GM18499 (cell line): Measurements from ENCODE around the gene SPATS2L.

ENCODE experiments used
- ATAC-seq: cut with Tn5 transposase; IDR thresholded peaks from one replicate; pipeline ENCODE4 v1.9.1; 2021; ENCODE audit warnings: moderate number of reproducible peaks; ENCODE audit not compliant: insufficient read depth, unreplicated experiment

The SPATS2L gene

DNA sequence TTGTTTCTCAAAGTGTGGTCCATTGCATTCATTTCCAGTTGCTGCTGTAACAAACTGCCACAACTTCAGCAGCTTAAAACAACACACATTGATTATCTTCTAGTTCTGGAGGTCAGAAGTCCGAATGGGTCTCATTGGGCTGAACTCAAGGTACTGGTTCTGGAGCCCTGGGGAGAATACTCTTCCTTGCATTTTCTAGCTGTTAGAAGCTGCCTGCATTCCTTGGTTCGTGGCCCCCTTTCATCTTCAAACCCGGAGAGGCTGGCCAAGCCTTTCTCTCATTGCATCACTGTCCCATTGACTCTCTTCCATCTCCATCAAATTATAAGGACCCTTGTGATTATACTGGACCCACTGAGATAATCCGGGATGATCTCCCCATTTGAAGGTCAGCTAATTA is 98.1 kb downstream of the SPATS2L start:
- ATAC-seq, result no peak

DNA sequence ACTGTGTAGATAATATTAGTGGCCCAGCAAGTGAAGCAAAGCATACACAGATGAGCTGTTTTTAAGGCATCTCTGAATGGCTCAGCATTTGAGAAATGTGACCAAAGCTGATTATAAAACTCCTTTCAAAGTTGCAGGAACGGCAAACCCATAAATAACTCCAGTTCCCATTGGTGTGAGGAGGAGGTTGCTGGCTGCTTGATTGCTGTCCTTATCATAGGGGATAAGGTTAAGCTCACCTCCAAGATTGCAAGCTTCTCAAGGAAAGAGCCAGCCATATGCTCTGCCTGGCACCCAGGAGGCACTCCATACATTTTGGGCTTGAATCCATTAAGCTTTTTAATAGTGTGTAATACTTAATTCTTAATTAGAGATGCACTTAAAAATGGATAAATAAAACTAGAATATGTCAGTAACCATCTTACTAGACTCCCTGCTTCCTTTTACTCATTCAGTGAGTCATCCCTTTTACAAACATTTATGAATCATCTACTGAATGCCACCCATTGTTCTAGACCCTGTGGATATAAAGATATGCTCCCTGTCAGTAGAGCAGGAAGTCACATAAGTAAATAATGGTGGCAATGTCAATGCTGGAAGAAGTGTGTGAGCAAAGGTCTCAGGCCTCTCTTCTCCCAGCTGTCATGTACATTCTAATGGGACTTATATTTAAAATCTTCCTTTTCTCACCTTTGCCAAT is 99.3 kb downstream of the SPATS2L start:
- ATAC-seq, result no peak

DNA sequence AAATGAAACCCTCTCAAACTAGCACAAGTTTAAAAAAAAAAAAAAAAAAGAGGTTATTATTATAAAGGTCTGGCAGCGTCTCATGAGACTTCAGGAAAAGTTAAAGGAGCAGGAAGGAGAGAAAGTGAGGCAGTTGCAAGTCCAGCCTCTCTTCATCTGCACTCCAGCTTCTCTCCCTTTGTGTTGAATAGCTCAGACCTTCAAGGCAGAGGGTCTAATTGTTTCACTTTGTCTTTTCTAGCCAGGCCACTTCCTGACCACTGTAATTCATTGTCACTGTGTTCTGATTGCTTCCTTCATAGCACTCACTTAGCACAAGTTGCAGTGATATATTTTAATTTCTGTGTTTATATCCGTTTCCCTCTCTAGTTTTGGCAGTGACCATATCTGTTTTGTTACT is 99.9 kb downstream of the SPATS2L start:
- no peak for ATAC-seq

DNA sequence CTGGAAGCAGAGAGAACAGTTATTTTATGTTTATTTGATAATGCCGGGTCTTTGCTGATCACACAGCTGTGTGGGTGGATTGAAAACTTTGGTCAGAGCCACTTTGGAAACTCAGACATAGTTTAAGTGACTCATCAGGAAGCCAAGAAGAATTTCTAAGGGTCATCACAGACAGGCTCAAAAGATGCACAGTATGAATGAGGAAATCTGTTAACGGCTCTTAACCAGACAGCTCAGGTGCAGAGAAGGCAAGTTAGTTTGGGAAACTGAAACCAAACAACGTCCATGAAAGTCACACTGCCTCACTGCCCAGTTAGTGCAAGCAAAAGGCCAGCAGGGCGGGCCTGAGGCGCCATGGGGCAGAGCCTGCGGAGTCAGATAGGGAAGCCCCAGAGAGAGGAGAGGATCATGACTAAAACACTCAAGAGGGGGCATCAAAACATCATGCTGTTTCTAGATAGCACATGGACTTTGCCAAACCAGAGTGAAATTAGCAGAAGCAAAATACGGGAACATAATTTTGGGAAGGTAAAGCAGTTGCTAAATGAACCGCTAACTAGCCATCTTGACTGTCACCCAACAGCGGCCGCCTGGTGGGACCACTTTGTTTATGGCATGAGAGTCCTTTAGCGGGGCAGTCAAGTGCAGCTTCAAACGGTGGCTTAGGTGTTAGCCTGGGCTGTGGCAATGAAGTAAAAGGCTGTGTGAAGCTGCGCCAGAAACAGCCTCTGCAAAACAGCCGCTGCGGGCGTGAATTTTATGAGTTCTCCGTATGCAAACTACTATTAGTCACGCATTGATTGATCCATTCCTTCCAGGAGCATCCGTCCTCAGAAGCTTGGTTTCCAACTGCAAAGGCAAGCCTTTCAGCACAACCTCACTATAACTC is 102.2 kb downstream of the SPATS2L start:
- ATAC-seq, result no peak

DNA sequence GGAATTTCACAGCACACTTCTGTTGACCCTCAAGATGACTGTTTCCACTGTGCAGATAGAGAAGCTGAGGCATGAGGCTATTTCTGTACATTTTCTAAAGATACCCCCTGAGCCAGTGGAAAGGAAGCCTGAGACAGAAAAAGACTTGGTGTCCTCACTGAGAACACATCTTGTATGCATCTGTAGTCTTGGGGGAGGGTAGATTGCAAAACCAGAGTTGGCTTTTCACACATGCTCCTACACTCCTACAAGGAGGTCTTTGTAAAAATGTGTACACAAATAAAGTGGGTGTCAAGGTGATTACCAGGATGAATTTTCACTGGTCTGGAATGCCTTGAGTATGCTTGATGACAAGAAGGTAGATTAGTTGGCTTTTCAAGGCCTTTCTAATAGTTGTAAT is 105.3 kb downstream of the SPATS2L start:
- ATAC-seq, result no peak

DNA sequence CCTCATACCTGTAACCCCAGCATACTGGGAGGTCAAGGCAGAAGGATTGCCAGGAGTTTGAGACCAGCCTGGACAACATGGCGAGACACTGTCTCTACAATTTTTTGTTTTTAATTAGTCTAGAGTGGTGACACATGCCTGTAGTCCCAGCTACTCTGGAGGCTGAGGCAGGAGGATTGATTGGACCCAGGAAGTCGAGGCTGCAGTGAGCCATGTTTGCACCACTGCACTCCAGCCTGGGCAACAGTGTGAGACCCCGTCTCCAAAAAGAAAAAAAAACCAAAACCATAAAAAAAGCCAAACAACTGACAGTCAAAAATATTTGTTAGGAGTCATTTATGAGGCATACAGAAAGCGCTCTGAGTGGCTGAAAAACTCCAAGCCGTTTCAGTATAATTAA is 107.9 kb downstream of the SPATS2L start:
- no peak for ATAC-seq

DNA sequence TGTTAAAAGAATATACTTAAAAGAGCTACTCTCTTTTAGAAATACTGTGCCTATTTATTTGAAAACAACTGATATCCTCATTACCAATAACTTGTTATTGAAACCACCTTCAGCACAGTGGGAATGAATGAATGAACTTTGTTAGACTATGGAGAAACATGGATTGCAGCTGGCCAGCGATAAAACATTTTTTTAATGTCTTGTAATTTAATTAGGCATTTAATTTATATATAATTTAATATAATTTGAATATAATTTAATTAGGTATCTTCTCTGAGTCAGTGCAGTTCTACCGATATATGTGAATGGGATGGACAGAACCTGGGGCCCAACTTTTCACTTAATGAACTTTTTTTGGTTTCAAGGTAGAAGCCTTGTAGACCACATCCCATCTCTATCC is 109.0 kb downstream of the SPATS2L start:
- no peak for ATAC-seq

DNA sequence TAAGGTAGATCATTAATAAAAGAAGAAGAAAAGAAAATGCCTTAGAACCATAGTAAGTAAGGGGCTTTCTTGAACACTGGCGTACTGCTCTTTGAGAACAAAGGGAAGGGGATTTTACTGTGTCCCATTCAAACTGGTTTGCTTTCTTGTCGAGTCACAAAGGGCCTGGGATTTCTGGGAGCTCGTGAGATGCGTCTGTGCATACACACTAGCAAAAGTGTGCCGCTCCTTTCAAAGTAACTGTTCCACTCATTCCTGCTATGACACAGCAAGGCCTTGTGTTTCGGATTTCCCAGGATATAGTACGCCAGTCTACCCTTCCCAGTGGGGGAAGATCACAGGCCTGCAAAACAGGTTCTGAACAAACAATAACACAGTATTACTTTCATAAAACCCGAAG is 110.4 kb downstream of the SPATS2L start:
- no peak for ATAC-seq

DNA sequence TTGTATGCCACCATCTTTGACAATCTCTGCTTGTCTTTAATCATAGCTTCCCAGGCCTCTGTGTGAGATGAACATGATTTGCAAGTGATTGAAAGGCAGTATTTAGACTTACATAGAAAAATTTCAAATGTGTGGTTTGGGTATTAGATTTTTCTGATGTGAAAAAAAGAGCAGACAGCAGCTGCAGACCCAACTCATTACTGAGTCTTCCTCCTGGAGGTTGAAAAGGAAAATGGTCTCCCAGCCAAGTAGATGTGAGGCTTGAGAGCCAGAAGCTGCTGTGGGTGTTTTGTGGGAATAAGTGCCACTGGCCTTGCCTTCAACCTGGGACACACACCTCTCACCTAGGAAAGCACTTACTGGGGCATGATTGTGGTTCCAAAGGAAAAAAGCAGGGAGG is 110.9 kb downstream of the SPATS2L start:
- ATAC-seq, result no peak

DNA sequence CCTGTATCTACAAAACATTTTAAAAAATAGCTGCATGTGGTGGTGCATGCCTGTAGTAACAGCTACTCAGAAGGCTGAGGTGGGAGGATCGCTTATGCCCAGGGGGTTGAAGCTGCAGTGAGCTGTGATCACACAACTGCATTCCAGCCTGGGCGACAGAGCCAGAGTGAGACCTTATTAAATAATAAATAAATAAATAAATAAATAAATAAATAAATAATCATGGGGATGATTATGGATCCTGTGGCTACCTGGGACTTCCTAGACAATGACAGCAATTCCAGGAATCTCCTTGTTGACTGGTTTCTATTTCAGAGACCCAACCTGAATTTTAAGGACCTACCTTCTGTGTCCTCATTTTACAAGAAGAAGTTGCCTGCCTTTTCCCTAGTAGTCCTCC is 111.9 kb downstream of the SPATS2L start:
- no peak for ATAC-seq

DNA sequence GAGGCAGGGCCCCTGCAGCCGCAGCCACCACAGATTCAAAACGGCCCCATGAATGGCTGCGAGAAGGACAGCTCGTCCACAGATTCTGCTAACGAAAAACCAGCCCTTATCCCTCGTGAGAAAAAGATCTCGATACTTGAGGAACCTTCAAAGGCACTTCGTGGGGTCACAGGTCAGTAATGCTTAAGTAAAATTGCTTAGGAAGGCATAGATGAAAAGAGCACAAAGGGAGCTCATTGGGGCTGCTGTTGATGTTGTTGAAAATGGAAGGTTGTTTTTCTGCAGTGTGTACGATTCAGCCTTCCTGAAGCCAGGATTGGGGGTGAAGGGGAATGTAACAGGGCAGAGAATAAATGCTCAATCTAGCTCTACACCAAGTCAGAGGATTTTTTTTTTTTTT is 112.8 kb downstream of the SPATS2L start:
- ATAC-seq, result no peak

DNA sequence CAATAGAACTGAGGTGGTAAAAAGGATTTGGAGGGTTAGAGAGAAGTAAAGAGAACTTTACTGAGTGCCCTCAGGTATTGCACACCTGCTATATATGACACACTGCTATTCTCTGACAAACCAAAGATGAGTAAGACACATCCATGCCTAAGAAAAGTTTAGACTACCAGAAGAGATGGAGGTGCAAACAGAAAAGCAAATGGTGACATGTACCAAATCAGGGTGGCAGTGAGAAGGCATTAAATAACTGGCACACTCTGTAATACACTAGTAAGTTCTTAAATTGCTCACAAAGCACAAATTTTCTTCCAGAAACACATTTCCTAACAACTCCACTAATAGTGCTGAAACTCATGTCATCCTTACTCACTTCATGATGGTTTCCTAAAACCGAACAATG is 114.8 kb downstream of the SPATS2L start:
- ATAC-seq, result no peak

DNA sequence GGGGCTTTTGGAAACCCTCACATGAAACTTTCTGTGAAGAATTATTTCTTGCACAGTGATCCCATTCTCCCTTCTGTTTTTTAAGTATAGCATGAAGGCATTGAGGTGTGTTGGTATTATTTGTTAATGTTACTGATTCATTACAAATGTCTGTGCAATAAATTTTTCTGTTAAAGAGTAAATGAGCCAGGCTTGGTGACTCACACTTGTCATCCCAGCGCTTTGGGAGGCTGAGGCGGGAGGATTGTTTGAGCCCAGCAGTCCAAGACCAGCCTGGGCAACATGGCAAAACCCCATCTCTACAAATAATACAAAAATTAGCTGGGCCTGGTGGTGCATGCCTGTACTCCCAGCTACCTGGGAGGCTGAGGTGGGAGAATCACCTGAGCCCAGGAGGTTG is 115.6 kb downstream of the SPATS2L start:
- ATAC-seq, result no peak

DNA sequence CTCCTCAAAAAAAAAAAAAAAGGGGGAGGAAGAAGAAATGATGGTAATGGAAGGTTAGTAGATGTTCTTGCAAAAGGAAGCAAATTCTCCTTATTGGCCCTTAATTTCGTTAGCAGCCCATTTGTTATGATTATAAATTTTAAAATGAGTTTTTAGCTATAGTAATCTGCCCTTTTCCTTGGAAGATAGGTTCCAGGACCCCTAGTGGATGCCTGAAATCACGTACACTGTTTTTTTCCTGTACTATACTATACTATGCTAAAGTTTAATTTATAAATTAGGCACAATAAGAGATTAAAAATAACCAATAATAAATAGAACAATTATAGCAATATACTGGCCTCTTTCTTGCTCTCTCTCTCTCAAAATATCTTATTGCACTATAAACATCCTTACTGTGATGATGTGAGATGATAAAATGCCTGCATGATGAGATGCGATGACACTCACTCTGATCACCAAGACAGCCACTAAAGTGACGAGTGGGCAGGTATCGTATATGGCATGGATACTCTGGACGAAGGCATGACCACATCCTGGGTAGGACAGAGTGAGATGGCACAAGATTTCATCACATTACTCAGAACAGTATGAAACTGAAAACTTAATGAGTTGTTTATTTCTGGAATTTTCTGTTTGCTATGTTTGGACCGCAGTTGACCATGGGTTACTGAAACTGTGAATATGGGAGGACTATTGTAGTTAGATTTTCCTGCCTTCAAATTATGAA is 116.2 kb downstream of the SPATS2L start:
- ATAC-seq, result no peak

DNA sequence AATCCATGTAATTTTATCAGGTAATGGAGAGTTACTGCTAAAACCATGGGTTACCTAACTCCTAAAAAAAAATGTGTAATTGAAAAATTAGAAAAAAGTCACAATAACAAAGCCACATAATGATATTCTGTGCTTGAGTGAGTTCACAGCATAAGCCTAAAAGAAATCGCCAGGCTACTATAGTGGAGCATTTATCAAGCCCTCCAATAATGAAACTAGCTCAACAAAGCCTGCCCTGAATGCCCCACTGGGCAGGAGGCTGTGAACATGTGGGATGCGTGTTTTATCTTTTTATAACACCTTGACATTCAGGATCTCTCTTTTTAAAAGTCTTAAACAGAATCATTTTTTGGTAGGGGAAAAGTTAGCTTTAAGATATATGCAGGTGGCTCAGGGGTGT is 117.0 kb downstream of the SPATS2L start:
- ATAC-seq, result no peak

DNA sequence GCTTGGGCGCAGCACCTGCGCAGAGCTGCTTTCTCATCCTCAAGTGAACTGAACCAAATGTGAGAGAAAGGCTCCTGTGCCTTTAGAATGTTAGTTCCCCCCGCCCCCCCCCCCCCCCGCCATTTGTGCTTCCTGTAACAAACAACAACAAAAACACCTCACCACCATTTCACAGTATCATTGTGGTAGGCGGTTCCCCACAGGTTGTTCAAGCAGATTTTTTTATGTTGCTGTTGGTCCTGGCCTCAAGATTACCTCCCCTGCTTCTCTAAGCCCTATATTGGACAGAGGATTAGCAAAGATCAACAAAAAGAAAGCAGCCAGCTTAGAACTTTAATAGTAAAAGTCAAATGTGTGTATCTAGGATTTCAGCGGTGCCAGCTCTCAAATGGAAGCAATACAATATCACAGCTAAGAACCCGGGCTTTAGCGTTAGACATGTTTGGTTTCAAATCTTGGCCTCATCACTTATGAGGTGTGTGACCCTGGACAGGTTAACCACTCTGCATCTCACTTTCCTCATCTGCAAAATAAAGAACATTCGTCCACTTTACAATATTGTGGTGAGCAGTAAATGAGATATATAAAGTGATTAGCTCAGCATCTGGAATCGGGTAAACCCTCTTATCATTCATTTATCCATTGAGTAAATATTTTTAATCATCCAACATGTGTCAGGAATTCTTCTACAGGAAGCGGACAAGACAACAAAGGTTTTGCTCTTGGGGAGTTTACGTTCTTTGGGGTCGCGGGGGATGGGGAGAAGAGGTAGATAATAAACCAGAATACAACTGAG is 118.7 kb downstream of the SPATS2L start:
- ATAC-seq, result no peak

DNA sequence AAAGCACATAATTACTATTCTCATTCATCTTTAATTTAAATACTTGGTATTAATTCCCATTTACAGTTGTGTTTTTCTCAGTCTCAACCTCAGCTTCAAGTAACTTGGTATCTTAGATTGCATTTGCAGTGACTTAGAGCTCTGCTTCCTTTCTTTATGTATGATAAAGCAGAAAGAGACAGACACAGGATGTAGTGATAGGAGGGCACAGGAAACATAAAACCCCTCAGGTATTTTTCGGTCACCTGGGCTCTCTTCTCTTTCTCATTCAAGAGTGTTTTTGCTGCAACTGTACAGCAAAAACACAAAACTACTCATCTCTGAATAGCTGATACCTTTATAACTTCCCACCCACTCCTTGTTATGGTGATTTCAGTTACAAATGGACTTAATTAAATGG is 120.3 kb downstream of the SPATS2L start:
- no peak for ATAC-seq

DNA sequence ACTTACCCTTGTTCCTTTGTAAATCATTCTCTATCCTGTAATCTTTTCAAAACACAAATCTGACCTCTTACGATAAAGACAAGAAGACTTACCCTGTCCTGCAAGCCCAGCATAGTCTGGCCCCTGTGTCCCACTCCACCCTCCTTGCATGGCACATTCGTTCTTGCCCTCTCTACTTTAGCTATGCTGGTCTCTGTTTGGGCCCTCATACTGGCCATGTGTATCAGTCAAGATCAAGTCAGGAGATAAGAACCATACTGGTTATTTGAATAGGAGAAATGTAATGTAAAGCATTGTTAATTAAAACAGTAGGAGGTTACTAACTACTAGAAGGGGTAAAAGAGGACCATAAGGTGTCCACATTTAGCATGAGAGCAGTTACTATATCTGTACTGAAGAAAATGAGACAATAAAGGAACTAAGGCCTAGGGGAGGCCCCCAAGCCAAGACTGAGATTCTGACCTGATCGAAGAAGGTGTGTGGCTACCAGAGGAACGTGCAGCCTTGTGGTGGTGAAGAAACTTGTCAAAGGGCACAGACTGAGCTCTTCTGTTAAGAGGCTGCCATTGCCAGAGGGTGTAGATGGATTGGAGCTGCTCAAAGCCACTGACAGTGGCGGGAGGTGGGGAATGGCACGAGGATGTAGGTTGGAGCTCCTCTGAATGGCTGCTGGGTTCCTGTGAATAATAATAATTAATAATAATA is 122.6 kb downstream of the SPATS2L start:
- ATAC-seq, result peak; percentile 72

DNA sequence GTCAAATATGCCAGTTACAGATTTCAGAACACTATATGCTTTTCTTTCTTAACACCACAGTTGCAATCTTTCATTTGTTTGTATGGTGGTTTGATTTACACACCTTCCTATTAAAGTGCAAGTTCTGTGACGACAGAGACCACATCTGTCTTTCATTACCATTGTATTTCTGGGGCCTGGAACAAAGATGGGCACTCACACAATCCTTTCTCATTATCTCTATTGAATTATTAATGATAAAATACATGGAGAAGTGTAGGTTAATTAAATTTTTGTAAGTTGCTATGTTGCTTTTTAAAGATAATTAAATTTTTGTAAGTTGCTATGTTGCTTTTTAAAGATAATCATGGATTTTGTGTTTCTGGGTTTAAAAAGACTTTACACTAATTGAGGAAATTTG is 123.5 kb downstream of the SPATS2L start:
- no peak for ATAC-seq
